A549 treated with Mapracorat at 1 μM for 4 hours (cell line): ENCODE results near the gene TEX48. TPM values are rescaled to one million over a fixed set of nuclear protein-coding genes. Genes with fewer than 3 reads are reported as not detected.

Source experiments
- total RNA-seq: library from RNA; stranded (reverse); fragments of 200-300 nt; extraction: Qiagen RNA extraction; gene quantifications from 5 replicates; pipeline ENCODE4 v1.2.3, GENCODE V29; 2022

The TEX48 gene, protein sequence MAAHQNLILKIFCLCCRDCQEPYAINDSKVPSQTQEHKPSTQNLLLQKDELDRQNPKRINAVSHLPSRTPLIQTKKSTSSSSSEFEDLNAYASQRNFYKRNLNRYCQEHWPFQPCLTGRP
- not detected in 5 replicates for total RNA-seq

DNA sequence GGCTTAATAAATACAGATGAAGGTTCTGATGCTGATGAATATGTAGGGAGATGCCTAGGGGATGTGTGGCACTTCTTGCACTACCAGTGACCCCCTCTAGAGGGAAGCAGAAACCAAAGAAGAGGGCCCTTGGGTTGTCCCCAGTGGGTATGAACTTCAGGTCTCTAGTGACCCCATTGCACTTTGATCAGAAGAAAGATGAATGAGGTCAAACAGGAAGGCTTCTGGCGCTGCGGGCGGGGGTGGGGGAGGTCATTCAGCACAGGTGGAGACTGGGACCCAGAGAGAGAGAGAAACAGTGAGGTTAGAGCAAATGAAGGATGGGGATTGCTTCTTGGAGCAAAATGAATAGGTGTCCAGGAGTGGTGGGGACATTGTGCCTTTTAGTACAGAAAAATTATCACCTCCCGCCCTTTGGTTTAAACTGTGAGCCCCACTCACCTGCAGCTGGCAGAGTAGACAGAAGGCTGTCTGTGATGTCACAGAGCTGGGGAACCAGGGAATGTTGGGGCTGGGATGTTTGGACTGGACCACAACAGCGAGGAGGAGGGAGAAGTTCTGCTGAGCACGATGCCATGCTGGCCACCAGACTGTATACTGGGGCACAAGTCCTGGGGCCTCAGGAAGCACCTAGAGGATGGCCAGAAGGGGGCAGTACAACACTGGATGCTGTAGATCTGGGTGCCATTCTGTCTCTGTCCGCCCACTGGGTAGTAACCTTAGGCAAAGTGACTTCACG is at the start of gene TEX48:
TEX48 (minus strand) TSS at position 599 of the 739 bp plus-strand sequence. CDS start 10,469 bp downstream, outside the sequence.

DNA sequence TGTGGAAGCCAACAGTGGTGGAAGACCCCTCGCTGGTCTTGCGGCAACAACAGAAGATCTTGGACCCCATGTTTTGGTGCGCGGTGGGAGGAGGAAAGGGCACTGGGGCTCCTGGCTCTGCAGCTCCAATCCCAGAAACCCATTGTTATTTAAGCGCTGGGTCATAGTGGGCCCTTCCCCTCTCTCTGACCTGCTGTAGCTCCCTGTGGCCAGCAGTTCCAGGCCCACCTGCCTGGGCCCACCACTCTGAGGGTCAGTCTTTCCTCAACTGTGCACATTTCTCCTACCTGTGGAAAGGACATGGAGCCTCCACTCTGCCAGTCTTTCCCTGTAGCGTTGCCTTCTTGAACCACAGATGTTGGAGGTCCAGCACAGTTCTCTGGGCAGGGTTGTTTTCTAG is 24.3 kb downstream of the TEX48 start, which contains the start of gene TEX53:
TEX53 (minus strand) TSS at position 101 of the 400 bp plus-strand sequence; CDS start at position 70, 31 bp downstream.

Other genes with a start within 250 kb of the TEX48 start
- gene WHRN, start 176.7 kb downstream of the TEX48 start, total RNA-seq, result 5.0 to 8.2 TPM (median 6.9 TPM) in 5 replicates
- gene ATP6V1G1, start 94.4 kb downstream of the TEX48 start, total RNA-seq, result 106 to 155 TPM (median 114 TPM) in 5 replicates
- 10.7 to 12.4 TPM (median 11.6 TPM) in 5 replicates for gene TMEM268, start 70.9 kb downstream of the TEX48 start, total RNA-seq
- not detected in 5 replicates for gene TEX53, start 24.4 kb downstream of the TEX48 start, total RNA-seq
- 0.08 to 0.12 TPM (median 0.10 TPM) in 5 replicates for gene TNFSF15, start 123.8 kb upstream of the TEX48 start, total RNA-seq
- gene TNFSF8, start 248.4 kb upstream of the TEX48 start, total RNA-seq, result not detected in 5 replicates